ENCODE data around the gene DSEL. TPM values are rescaled to one million over a fixed set of nuclear protein-coding genes. Genes with fewer than 3 reads are reported as not detected.
A peak's percentile ranks its signal among the peaks of the same experiment; 100 is the strongest.

DSEL gene
- total RNA-seq, 3 donors from 2014 or later (not counting 1 experiment from before 2014, with no cell fraction given): 0.11 to 0.38 (median 0.12) TPM

GRCh38 chr18:67518566-67518965 lies 2.0 kb upstream of the DSEL start:
- peaks cover 14% of the 10 kb centered on the region for H3K4me1 ChIP-seq (ENCODE audit: control insufficient read depth, insufficient read depth, low read length)
- no peak overlapping the region for H3K4me3 ChIP-seq (ENCODE audit: low read length)
- ATAC-seq: no peak
- Mint-ChIP-seq H3K27ac (no peak overlapping the region), H3K4me3 (no peak overlapping the region), H3K36me3 (no peaks in the 10 kb centered on the region), H3K27me3 (ENCODE audit: low read depth in 2 of 2) (peaks cover 0 to 11% of the 10 kb centered on the region in 2 donors), H3K9me3 (no peaks in the 10 kb centered on the region), H3K4me1 (peaks cover 20 to 31% of the 10 kb centered on the region in 2 donors)
- H3K36me3 ChIP-seq (ENCODE audit: control insufficient read depth, insufficient read depth, low read length): no peaks in the 10 kb centered on the region
- no peak overlapping the region for H3K27ac ChIP-seq (ENCODE audit: low read length)
- no peaks in the 10 kb centered on the region for H3K9me3 ChIP-seq (ENCODE audit: control insufficient read depth, insufficient read depth, low read length)
- WGBS (ENCODE audit: insufficient coverage): 91% methylated on average over 5 of the region's 5 CpGs
- TF ChIP-seq, protein P1, sequence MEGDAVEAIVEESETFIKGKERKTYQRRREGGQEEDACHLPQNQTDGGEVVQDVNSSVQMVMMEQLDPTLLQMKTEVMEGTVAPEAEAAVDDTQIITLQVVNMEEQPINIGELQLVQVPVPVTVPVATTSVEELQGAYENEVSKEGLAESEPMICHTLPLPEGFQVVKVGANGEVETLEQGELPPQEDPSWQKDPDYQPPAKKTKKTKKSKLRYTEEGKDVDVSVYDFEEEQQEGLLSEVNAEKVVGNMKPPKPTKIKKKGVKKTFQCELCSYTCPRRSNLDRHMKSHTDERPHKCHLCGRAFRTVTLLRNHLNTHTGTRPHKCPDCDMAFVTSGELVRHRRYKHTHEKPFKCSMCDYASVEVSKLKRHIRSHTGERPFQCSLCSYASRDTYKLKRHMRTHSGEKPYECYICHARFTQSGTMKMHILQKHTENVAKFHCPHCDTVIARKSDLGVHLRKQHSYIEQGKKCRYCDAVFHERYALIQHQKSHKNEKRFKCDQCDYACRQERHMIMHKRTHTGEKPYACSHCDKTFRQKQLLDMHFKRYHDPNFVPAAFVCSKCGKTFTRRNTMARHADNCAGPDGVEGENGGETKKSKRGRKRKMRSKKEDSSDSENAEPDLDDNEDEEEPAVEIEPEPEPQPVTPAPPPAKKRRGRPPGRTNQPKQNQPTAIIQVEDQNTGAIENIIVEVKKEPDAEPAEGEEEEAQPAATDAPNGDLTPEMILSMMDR (IDR thresholded peaks at IDR 0.05): no peak
- intact Hi-C loops (cut with micrococcal nuclease): no loop called here
- DNase-seq: no peak
- peaks cover 2% of the 10 kb centered on the region for H3K27me3 ChIP-seq (ENCODE audit: control insufficient read depth, insufficient read depth, low read length)

- no peak for ATAC-seq
- DNase-seq: peak in 1 of 2 donors; percentile 39
- TF ChIP-seq, protein P1 (IDR thresholded peaks at IDR 0.05): no peak
These were observed 885 bp upstream of the DSEL start for GRCh38 chr18:67517444-67517765.

DNA sequence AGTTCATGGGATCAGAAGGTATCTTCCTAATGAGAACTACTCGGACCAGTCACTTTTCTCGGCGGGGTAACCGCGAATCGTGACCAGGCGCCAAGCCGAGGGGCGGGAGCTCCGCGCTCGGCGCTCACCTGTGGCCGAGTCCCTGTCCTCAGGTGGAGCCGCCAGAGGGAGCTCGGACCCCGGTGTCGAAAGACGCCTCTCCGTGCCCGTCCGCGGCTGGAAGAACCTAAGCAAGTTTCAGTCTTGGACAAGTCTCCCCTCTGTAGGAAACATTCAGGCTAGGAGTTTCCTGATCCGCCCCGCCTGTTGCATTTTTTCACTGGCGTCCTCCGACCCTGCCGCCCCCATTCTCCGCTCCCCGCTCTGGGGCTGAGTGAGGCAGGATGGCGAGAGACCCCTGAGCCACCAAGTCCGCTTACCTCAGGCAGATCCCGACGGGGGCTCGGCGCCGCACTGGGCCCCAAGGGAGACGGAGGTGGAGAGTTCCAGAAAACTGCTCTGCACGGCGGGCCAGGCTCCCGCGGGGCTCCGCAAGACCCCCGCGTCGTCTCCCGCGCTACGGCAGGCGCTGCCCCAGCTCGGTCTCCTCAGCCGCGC lies 480 bp downstream of the DSEL start:
- no peaks in the 10 kb centered on the region for H3K9me3 Mint-ChIP-seq
- Histone ChIP-seq H3K4me1 (ENCODE audit: control insufficient read depth, insufficient read depth, low read length) (peaks cover 14% of the 10 kb centered on the region), H3K9me3 (ENCODE audit: control insufficient read depth, insufficient read depth, low read length) (no peaks in the 10 kb centered on the region), H3K4me3 (ENCODE audit: low read length) (peak overlapping the region; percentile 43), H3K27me3 (ENCODE audit: control insufficient read depth, insufficient read depth, low read length) (no peaks in the 10 kb centered on the region), H3K36me3 (ENCODE audit: control insufficient read depth, insufficient read depth, low read length) (no peaks in the 10 kb centered on the region), H3K27ac (ENCODE audit: low read length) (no peak overlapping the region)
- TF ChIP-seq, protein P1 (IDR thresholded peaks at IDR 0.05): no peak
- under 1% methylated on average over 53 of the region's 53 CpGs for WGBS (ENCODE audit: insufficient coverage)
- H3K36me3 Mint-ChIP-seq: no peaks in the 10 kb centered on the region
- H3K4me1 Mint-ChIP-seq: peaks cover 20 to 31% of the 10 kb centered on the region in 2 donors
- DNase-seq (peak; percentile 23 to 69), ATAC-seq (no peak)
- peak overlapping the region; percentile 22 to 85 for H3K27ac Mint-ChIP-seq
- peak overlapping the region; percentile 94 for H3K4me3 Mint-ChIP-seq
- intact Hi-C loops (cut with micrococcal nuclease): no loop called here
- no peaks in the 10 kb centered on the region for H3K27me3 Mint-ChIP-seq (ENCODE audit: low read depth in 2 of 2)

More at GRCh38 chr18:67517444-67517765, 885 bp upstream of the DSEL start:
- peak overlapping the region; percentile 94 for H3K4me3 Mint-ChIP-seq
- no peaks in the 10 kb centered on the region for H3K36me3 Mint-ChIP-seq
- Histone ChIP-seq H3K27ac (ENCODE audit: low read length) (no peak overlapping the region), H3K27me3 (ENCODE audit: control insufficient read depth, insufficient read depth, low read length) (peaks cover 2% of the 10 kb centered on the region), H3K9me3 (ENCODE audit: control insufficient read depth, insufficient read depth, low read length) (no peaks in the 10 kb centered on the region), H3K4me3 (ENCODE audit: low read length) (peak overlapping the region; percentile 34), H3K36me3 (ENCODE audit: control insufficient read depth, insufficient read depth, low read length) (no peaks in the 10 kb centered on the region), H3K4me1 (ENCODE audit: control insufficient read depth, insufficient read depth, low read length) (peaks cover 14% of the 10 kb centered on the region)
- H3K27ac Mint-ChIP-seq: peak overlapping the region; percentile 50 to 85
- 30% methylated on average over 4 of the region's 4 CpGs for WGBS (ENCODE audit: insufficient coverage)
- H3K9me3 Mint-ChIP-seq: no peaks in the 10 kb centered on the region
- peaks cover 20 to 31% of the 10 kb centered on the region in 2 donors for H3K4me1 Mint-ChIP-seq
- H3K27me3 Mint-ChIP-seq (ENCODE audit: low read depth in 2 of 2): peaks cover 0 to 4% of the 10 kb centered on the region in 2 donors
- intact Hi-C loops (cut with micrococcal nuclease): no loop called here
